Left colon (tissue), 2 donors: ENCODE results near the gene ZBTB7A. TPM values are rescaled to one million over a fixed set of nuclear protein-coding genes. Genes with fewer than 3 reads are reported as not detected.

Source experiments
- ATAC-seq: fragments of 200-7000 bp; cut with Tn5 transposase; one replicate; pipeline ENCODE4 v1.9.1; 2020; ENCODE audit warnings: mild to moderate bottlenecking, moderate library complexity
- DNase-seq, 2 donors: peaks; one replicate each; pipeline ENCODE4 v3.0.0-alpha.2; 2020
- intact Hi-C, 2 donors: fragments of 100-400 bp; cut with DNase I in 1 of 2; cut with micrococcal nuclease in 1 of 2; formaldehyde crosslinking; loops; one replicate each; pipeline versions ENCODE4 v1.11.2 to v1.14.0; 2022; cut with DNase I, micrococcal nuclease
- total RNA-seq, 2 donors: library from RNA; stranded (reverse); fragmentation: NEBNext Ultra II Directional; extraction: Animal tissue kit (Norgen Biotek cat#: 25700); gene quantifications; one replicate each; pipeline ENCODE4 v1.2.1, GENCODE V29; 2021
- donor health status: DM: no; HTN: no; CAD: no.
- donor health status: DM: yes; HTN: yes; CAD: no.

The ZBTB7A gene
- total RNA-seq, 2 donors from 2014 or later: 110 to 124 TPM

DNA sequence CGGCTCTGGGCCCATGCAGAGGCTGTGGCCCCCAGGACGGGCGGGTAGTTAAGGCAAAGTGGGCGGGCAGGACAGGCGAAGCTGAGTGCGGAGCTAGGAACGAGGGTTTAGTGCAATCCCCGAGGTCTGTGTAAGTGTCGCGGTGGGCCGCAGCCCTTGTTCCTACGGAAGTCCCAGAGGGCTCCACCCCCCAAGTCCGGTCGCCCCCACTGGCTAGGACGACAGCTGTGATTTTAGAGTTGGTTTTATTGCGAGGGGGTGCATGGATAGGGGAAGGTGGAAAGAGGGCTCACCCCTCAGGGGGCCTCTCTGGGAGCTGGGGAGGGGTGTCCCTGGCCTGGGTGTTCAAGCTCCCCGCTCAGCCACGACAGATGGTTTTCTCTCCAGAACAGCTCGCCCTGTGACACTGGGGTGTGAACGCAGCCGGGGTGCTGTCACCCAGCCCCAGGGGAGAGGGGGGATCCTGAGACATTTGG, 21.7 kb downstream of the ZBTB7A start:
- no peak for DNase-seq
- no peak for ATAC-seq
- intact Hi-C loops: no loop called here

DNA sequence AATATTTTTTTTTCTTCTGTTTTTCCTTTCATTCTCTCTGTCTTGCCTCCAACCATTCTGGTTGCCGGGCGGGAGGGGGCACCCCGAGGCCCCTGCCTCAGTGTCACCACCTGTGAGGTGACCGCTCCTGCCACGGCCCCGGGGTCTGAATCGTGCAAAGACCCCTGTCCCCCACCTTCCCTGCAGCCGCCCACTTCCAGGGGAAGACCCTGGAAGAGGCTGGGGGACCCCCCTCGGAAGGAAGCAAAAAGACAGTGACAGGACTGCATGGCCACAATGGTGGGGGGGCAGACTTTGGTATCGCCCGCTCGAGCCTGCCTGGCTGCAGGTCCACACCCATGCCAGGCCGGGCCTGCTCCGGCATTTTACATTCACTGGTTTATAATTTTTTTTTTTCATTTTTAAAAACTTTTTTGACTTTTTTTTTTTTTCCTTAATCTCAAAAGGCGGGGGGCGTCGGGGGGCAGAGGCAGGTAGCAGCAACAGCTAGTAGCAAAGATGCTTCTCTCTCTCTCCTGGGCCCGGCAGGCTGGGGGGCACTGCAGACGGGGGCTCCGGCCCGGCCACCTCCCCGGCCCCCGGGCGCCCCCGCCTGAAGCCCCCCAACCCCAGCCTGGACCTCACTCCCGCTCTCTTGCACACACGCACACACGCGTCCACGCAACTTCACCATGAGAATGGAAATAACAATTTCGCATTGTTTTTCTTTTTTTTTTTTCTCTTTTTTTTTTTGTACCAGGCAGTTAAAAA, 22.6 kb downstream of the ZBTB7A start:
- intact Hi-C loops: no loop called here
- no peak for DNase-seq
- no peak for ATAC-seq

DNA sequence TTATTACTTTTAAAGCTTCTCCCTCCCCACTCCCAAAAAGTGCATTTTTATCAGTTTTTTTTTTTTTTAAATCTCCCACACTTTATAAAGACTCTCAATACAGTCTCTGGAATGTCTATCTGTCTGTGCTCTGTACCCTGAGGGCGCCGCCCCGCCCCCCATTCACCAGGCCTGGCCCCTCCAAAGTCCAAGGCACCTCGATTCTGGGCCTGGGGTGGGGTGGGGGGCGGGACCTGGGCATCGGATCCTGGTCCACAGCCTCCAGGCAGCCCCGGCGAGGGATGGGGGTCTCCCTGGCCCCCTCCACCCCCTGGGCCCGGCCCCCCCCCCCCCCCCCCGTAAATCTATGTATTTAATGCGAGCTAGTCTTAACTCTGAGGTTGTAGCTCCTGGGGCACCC, 23.3 kb downstream of the ZBTB7A start:
- intact Hi-C loops: no loop called here
- no peak for DNase-seq
- ATAC-seq: no peak

DNA sequence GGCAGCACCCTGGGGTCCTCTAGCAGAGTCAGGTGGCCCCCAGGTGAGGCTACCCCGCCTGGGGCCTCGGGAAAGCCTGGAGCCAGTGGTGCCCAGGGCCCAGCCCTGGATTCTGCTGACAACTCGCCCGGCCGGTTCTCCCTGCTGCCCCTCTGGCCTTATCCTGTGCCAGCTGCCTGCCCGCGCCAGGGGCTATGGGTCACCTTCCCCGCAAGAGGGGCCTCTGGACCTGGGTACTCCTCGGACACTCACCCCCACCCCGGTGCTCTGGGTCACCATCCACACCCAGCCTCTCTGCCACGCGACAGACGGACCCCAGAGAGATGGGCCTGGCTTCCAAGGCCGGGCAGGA, 24.0 kb downstream of the ZBTB7A start:
- DNase-seq: peak in 1 of 2 donors; percentile 49
- intact Hi-C loops: no loop called here
- ATAC-seq: peak; percentile 40

DNA sequence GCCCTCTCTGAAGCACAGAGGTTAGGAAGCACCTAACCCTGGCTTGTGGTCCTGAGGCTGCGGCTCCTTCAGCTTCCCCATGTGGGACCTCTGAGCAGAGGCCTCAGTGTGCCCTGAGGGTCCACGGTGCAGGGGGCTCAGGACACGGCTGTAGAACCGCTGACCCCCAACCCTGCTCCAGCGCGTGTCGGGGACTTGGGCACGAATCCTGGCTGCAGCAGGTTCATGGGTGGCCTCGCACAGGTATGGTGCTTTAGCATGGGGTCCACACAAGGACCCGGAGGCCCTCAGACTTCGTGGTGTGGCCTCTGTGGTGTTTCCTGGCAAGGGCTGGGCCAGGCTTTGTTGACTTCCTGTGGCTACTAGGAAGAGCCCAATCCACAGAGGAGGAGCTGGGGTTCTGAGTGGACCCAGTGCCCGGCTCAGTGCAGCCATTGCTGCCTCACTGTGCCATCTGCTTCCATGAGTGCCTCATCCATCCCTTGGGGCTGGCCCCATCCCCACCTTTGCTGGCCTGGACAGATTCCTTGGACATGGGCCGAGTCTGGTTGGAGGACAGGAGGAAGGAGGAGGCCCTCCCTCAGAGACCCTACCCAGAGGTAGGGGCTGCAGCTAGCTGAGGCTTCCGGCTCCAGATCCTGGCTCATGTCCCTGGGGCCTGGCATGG, 24.5 kb downstream of the ZBTB7A start:
- intact Hi-C loops: no loop called here
- ATAC-seq (peak; percentile 21), DNase-seq (no peak)

DNA sequence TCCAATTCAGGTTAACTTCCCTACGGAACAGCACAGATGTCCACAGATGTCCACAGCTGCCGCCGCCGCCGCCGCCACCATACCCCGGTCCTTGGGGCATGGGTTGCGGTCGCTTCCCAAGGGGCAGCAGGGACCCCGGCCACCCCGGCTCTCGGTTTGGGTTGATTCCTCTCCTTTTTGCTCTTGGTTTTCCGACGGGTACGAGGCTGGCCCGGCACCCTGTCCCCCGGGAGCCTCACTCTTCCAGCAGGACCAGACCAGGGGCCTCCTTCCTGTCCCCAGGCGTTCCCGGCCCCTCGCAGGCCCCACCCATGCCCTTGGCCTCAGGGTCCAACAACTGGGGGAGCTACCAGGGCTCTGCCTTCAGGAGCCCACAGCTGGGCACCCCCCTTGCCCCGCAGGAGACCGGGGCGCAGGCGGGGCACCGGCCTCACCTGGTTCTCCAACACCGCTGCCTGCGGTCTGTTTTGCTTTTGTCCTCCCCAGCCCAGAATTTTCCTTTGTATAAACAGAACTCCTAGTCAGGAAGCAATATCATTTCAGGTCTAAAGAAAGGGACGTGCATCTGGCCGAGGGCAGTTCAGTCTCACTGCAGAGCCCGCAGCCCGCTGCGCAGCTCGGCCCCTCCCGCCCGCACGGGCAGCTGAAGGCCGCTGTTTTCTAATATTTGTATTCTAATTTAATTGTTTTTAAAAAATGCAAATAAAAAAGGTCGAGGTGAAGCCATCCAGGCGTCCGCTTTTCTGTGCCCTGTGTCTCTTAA, 27.9 kb downstream of the ZBTB7A start:
- intact Hi-C loops: no loop called here
- peak; percentile 3 for ATAC-seq
- no peak for DNase-seq

DNA sequence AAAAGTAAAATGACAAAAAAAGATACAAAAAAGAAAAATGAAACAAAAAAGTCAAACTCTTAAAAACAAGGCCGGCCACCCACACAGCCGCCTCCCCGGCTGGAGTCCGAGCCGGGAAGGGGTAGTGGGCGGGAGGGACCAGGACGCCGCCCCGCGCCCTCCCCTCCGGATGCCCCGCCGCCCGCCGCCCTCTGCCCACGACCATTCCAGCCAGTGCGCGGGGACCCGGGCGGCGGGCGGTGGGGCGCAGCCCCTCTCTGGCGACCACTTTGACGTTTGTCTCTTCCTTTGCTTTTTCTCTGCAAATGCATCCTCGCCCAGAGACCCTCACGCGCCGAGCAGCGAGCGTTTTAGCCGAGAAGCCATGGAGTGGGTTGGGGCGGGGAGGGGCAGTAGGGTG, 28.6 kb downstream of the ZBTB7A start:
- ATAC-seq (no peak), DNase-seq (no peak)
- intact Hi-C loops: no loop called here

DNA sequence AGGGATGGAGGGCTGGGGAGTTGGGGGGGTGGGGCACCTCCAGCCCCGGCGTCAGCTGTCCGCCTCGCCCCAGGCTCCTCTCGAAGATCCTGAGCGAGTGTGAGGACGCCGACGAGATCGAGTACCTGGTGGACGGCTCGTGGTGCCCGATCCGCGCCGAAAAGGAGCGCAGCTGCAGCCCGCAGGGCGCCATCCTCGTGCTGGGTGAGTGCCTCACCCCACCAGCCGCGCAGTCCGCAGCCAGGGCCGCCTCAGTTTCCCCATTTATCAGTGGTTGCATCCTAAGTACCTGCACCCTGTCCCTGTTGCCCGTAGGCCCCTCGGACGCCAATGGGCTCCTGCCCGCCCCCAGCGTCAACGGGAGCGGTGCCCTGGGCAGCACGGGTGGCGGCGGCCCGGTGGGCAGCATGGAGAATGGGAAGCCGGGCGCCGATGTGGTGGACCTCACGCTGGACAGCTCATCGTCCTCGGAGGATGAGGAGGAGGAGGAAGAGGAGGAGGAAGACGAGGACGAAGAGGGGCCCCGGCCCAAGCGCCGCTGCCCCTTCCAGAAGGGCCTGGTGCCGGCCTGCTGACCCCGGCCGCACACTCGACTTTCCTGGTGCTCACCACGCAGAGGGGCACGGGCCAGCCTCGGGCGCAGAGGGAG, 29.3 kb downstream of the ZBTB7A start:
- DNase-seq: no peak
- intact Hi-C loops: no loop called here

DNA sequence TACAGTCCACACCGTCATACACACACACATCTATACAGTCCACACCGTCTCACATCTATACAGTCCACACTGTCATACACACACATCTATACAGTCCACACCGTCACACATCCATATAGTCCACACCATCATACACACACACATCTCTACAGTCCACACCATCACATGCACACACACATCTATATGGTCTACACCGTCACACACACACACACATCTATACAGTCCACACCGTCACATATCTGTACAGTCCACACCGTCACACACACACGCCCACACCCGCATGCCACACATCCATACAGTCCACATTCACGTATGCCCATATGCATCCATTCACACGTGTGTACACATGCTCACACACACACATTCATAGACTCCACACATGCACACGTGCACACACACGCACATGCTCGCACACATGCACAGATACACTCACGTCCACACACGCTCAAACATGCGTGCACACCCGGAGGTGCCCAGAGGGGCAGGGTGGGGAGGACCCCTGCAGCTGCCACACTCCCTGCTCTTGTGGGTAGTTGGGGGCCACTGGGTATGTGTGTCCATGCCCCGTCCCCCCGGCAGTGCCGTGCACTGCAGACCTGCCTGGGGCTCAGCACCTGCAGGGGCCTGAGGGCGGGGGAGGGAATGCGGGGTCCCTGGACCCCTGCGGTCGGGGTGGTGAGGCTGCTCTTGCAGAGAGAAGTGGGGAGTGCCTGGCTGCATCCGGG, 30.0 kb downstream of the ZBTB7A start:
- intact Hi-C loops: no loop called here
- DNase-seq (no peak), ATAC-seq (peak; percentile 1)

More for the DNA sequence above, 29.3 kb downstream of the ZBTB7A start:
- ATAC-seq: no peak

DNA sequence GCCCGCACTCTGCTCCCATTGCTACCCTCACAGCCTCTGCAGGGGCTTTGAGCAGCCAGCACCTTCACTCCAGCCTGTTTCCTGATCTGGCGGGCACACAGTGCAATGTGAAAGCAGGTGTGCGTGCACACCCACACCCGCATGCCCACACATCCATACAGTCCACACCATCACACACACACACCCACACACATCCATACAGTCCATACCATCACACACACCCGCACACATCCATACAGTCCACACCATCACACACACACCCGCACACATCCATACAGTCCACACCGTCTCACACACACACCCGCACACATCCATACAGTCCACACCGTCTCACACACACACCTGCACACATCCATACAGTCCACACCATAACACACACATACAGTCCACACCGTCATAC, 31.1 kb downstream of the ZBTB7A start:
- intact Hi-C loops: no loop called here
- ATAC-seq (peak; percentile 5), DNase-seq (no peak)

DNA sequence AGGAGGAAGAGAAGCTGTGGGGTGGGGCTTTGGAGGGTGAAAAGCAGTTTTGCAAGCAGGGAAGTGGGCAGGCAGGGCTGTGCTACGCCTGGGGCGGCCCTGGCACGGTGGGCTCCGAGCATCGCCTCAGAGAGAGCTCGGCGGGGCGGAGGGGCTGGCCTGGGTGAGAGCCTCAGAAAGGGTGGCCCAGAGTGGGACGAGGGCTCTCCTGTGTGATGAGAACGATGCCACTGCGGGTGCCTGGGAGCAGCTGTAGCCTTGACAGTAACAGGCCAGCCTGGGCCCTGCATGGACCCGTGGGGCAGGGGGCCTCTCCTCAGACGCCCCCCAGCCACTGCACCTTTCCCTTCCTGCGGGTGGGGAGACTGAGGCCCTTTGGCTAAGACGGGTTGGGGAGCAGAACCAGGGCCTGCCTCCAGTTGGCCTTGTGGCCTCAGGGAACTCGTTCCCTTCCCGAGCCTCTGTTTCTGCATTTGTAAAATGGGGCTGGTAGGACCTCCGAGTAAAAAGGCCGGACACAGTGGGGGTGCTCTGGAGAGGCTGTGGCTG, 31.6 kb downstream of the ZBTB7A start:
- ATAC-seq (peak; percentile 3), DNase-seq (no peak)
- intact Hi-C loops: no loop called here

DNA sequence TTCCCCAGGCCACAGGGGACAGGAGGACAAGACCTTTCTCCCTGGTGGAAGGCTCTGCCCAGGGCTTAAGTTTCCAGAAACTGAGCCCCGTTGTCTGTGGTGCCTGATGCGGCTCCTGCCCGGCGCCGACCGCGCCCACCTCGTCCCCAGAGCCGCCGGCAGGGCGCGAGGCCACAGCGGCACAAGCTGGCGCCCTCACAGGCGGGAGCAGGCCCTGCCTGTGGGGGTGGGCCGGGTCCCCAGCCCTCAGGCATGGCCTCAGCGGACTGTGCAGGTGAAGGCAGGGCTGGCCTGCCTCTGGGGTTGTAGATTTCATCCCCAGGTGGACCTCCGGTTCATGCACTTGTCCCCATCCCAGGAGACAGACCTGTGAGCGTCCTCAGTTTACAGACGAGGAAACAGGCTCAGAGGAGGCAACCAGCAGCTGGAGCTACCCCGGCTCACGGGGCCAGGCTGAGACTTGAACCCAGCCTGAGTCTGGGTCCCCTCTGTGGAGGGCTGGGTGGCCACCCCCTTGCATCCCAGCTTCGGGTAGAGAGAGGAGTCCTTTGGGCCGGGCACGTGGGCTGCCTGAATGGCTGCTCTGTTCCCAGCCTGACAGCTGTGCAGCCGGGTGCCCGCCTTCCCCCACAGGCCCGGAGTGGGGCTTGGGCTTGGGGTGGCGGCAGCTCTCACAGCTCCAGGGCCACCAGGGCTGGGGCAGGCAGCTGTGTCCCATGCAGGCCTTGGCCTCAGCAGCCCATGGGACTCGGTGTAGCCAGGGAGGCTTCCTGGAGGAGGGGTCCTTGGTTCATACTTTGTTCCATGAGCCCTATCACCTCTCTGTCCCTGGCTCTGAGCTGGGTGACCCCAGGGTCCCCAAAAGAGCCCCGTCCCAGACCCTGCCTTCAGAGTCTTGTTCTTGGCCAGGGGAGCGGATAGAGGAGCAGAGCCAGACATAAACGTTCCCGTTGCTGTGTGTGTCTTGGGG, 32.4 kb downstream of the ZBTB7A start:
- no peak for DNase-seq
- peak; percentile 2 for ATAC-seq
- intact Hi-C loops: no loop called here

DNA sequence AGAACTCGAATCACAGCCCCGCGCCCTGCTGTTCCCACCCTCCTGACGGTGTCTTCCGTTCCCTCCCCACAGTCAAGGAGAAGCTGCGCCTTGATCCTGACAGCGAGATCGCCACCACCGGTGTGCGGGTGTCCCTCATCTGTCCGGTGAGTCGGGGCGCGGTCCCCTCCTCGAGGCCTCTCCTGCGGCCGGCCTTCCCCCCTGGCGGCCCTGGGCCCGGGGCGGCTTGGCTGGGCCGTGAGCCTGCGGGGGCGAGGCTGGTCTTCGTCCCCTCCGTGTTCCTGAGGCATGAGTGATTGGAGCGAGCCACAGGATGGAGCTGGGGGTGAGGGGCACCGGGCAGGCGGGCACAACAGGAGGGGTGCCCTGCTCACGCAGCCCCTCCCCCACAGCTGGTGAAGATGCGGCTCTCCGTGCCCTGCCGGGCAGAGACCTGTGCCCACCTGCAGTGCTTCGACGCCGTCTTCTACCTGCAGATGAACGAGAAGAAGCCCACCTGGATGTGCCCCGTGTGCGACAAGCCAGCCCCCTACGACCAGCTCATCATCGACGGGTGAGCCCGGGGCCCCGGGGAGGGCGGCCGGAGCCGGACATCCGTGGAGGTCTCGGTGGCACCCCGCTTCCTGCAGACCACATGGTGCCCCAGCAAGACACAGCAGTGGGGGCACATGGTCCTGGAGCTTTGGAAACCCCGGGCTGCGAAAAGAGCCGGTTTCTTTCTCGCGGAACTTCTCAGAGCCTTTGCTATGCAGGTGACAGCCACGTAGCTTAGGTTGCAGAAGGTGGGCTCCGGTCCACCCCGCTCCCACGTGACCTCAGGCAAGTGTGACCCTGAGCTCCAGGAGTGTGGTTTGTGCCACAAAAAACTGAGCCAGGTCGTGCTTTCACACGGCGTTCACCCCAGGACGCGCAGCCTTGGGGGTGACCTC, 33.4 kb downstream of the ZBTB7A start:
- intact Hi-C loops: no loop called here
- DNase-seq (no peak), ATAC-seq (no peak)

DNA sequence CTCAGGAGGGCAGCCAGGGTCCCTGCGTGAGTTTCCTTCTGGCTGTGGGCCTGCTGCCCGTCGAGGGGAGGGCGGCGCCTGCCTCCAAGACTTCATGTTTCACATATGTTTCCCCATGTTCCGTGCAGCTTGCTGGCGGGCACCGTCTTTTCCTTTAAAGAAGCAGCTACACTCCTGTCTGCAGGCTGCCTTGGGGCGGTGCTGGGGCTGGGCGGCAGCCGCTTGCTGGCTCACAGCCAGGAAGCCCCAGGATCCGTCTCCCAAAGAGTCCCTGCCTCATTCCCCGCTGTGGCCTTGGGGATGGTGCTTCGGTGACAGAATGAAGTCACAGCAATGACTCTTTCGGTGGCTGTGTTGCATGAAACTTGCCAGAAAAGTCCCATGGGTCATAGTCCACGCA, 34.3 kb downstream of the ZBTB7A start:
- intact Hi-C loops: no loop called here
- no peak for DNase-seq
- ATAC-seq: no peak

DNA sequence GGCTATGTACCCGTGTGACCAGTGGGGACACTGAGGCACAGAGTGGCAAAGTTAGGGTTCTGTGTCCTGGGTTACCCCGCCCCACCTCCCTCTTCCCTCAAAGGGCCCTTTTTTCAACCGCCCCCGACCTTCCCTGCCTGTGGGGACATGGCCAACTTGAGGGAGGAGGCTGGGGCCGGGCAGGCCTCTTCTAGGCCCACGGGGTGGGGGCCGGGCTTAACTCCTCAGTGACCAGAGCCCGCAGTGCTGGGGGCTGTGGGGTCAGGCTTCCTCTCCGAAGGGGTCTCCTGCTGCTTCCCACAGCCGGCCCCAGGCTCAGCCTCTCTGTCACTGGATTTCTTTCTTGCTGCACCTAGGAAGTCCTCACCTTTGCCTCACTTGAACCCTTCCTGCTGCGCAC, 35.3 kb downstream of the ZBTB7A start:
- no peak for DNase-seq
- ATAC-seq: no peak
- intact Hi-C loops: no loop called here

DNA sequence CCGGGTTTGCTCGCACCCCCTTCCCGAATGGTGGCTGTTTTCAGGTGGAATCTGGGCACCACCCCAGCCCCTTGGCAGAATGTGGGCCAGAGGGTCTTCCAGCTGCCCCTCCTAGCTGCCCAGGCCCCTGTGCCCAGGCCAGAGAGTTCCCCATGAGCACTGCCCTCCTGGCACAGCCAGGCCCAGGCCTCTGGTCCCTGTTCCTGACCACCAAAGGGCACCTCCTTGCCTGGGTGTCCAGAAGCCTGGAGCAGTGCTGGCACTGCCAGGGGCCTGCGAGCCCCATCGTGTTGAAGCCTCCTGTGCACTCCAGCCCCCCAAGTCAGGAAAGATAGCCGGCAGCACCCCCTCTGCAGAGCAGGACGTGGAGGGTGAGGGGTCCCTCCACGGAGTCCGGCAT, 35.7 kb downstream of the ZBTB7A start:
- intact Hi-C loops: no loop called here
- no peak for DNase-seq
- ATAC-seq: no peak
